ENCODE data around the gene TCHHL1. TPM values are rescaled to one million over a fixed set of nuclear protein-coding genes. Genes with fewer than 3 reads are reported as not detected.
A peak's percentile ranks its signal among the peaks of the same experiment; 100 is the strongest.

Gene TCHHL1
- total and polyA plus RNA-seq, 5 experiments from 2014 or later, result not detected

GRCh38 chr1:152078831-152079441 is 9.9 kb downstream of the TCHHL1 start:
- Mint-ChIP-seq H3K27me3 (peaks cover 7 to 24% (median 21%) of the 10 kb centered on the region in 5 donors), H3K9me3 (no peaks in the 10 kb centered on the region), H3K36me3 (no peaks in the 10 kb centered on the region), H3K4me1 (no peaks in the 10 kb centered on the region), H3K4me3 (no peak overlapping the region), H3K27ac (no peak overlapping the region)
- POLR2A ChIA-PET, result no interaction called here
- ATAC-seq (no peak), DNase-seq (no peak)

DNA sequence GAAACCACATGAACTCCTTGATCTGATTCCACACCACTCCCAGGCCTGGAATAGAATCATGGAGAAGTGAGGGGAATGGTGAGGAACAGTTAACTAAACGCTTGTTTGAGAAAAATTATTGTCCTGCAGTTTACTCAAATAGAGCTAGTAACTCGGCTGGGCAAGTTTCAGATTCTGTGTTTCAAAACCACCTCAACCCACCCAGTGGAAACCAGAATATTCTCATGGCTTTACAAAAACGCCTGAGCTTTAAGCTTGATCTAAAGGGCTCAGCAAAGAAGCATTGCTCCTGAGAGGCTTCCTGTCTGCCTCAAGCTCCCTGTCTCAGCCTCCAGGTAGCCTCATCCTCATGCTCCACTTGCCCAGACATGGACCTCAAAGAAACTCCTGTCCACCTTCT is 16.6 kb downstream of the TCHHL1 start:
- Mint-ChIP-seq H3K36me3 (no peaks in the 10 kb centered on the region), H3K27me3 (peaks cover 17 to 54% (median 37%) of the 10 kb centered on the region in 5 donors), H3K4me3 (no peak overlapping the region), H3K27ac (no peak overlapping the region), H3K4me1 (no peaks in the 10 kb centered on the region), H3K9me3 (no peaks in the 10 kb centered on the region)
- DNase-seq (no peak), ATAC-seq (no peak)
- POLR2A ChIA-PET, result no interaction called here

DNA sequence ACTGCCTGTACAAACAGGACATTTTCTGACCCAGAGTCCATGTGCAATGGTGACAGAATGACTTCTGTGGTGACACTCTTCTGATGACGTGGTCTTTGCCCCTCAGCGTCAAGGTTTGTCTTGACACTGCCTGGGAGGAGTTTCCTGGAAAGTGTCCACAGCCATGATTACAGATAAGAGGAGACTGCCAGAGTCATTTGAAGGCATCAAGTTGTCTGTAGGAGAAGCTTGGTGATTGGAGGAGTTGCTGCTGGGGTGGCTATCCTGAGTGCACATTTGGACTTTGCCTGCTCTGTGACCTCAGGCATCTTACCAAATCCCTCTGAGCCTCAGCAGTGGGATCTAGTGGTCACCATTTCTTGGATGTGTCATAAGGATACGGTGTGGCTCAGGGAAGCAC is 17.7 kb downstream of the TCHHL1 start:
- Mint-ChIP-seq H3K4me1 (no peaks in the 10 kb centered on the region), H3K4me3 (no peak overlapping the region), H3K36me3 (no peaks in the 10 kb centered on the region), H3K9me3 (no peaks in the 10 kb centered on the region), H3K27ac (no peak overlapping the region), H3K27me3 (peaks cover 21 to 54% (median 40%) of the 10 kb centered on the region in 5 donors)
- ATAC-seq (no peak), DNase-seq (no peak)
- POLR2A ChIA-PET, result no interaction called here

DNA sequence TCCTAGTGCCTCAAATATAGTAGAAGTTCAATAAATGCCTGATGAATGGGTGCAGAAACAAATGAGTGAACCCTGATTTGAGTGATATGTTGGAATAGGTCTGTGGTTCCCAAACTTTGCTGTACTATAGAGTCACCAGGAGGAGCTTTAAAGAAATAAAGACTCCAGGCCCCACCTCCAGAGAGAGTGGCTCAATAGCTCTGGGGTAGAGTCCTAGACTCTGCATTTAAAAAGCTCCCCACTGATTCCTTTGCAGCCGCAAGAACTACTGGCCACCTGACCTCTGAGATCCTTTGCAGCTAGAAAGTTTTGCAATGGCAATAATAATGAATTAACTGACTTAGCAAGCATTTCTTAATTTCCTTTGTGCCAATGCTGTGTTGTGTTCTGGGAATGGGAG is 20.9 kb downstream of the TCHHL1 start:
- no peaks in the 10 kb centered on the region for H3K36me3 Mint-ChIP-seq
- no peak for ATAC-seq
- no peaks in the 10 kb centered on the region for H3K9me3 Mint-ChIP-seq
- no peak for DNase-seq
- no peak overlapping the region for H3K27ac Mint-ChIP-seq
- H3K4me1 Mint-ChIP-seq, result no peaks in the 10 kb centered on the region
- H3K27me3 Mint-ChIP-seq, result peaks cover 29 to 53% (median 37%) of the 10 kb centered on the region in 5 donors
- H3K4me3 Mint-ChIP-seq, result no peak overlapping the region
- POLR2A ChIA-PET, result interaction anchor here (0.5 kb wide), 1 partner anchor 32 kb away, joined by 3 read pairs; no protein-coding TSS in a partner anchor

- H3K27me3 Mint-ChIP-seq, result peaks cover 28 to 46% (median 35%) of the 10 kb centered on the region in 5 donors
- H3K36me3 Mint-ChIP-seq, result no peaks in the 10 kb centered on the region
- ATAC-seq, result no peak
- H3K27ac Mint-ChIP-seq, result peak overlapping the region in 1 of 10 donors; percentile 40
- no peak overlapping the region for H3K4me3 Mint-ChIP-seq
- POLR2A ChIA-PET, result no interaction called here
- no peaks in the 10 kb centered on the region for H3K9me3 Mint-ChIP-seq
- DNase-seq, result no peak
- H3K4me1 Mint-ChIP-seq, result no peaks in the 10 kb centered on the region
Measured at GRCh38 chr1:152067150-152067549, 21.7 kb downstream of the TCHHL1 start.

DNA sequence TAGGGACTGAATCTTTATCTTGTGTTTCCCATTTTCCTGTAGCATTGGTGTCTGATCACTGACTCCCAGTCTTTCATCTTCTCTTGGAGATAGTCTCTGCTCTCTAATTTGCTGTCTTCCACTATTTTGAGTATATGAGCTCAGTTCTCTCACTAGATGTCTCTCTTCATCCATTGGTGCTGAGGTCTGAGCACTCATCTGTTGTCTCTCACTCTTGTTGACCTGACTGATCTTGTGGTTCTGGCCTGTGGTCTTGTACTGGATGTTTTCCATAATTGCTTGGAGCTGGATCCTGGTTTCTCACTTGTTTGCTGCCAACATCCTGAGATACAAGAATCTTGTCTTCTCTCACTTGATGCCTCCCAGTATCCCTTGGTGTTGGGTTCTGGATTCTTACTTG is 26.9 kb downstream of the TCHHL1 start:
- Mint-ChIP-seq H3K36me3 (no peaks in the 10 kb centered on the region), H3K9me3 (no peaks in the 10 kb centered on the region), H3K27me3 (peaks cover 17 to 27% (median 23%) of the 10 kb centered on the region in 5 donors), H3K4me1 (no peaks in the 10 kb centered on the region), H3K27ac (no peak overlapping the region), H3K4me3 (no peak overlapping the region)
- POLR2A ChIA-PET, result no interaction called here
- no peak for ATAC-seq
- DNase-seq, result no peak

DNA sequence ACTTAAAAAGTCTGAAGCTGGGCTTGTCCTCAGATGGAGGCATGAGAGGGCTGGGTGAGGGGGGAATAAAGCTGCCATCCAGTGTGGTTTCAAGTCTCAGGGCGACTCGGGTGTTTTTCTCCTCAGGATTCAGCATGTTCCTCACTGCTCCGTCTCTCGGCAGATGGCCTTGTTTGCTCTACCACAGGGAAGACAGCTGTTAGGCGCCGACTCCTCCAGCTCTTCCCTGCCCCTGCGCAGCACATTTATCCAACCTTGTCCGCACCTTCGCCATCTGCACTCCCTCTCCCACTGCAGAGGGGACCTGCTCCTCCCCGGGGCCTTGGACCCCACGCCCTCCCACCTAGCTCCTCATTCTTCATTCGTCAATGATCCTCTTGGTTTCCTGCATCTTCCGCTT is 35.5 kb downstream of the TCHHL1 start:
- Mint-ChIP-seq H3K27ac (peak overlapping the region in 1 of 10 donors; percentile 68), H3K36me3 (no peaks in the 10 kb centered on the region), H3K27me3 (peaks cover 0 to 29% (median 9%) of the 10 kb centered on the region in 5 donors), H3K4me3 (no peak overlapping the region), H3K4me1 (peaks cover 5 to 26% (median 8%) of the 10 kb centered on the region in 4 donors), H3K9me3 (no peaks in the 10 kb centered on the region)
- POLR2A ChIA-PET, result interaction anchor here (1.0 kb wide), 1 partner anchor 135 kb away, joined by 3 read pairs; no protein-coding TSS in a partner anchor
- ATAC-seq, result no peak
- no peak for DNase-seq

GRCh38 chr1:152052606-152053005 is 36.3 kb downstream of the TCHHL1 start:
- DNase-seq (peak; percentile 61 to 88 (median 77)), ATAC-seq (no peak)
- H3K27me3 Mint-ChIP-seq, result peaks cover 0 to 23% (median 7%) of the 10 kb centered on the region in 5 donors
- H3K4me1 Mint-ChIP-seq, result peaks cover 13 to 33% (median 16%) of the 10 kb centered on the region in 4 donors
- H3K36me3 Mint-ChIP-seq, result no peaks in the 10 kb centered on the region
- peak overlapping the region in 2 of 10 donors; percentile 50 to 82 for H3K27ac Mint-ChIP-seq
- no peak overlapping the region for H3K4me3 Mint-ChIP-seq
- H3K9me3 Mint-ChIP-seq, result no peaks in the 10 kb centered on the region
- POLR2A ChIA-PET, result interaction anchor here (1.0 kb wide), 1 partner anchor 136 kb away, joined by 3 read pairs; no protein-coding TSS in a partner anchor

DNA sequence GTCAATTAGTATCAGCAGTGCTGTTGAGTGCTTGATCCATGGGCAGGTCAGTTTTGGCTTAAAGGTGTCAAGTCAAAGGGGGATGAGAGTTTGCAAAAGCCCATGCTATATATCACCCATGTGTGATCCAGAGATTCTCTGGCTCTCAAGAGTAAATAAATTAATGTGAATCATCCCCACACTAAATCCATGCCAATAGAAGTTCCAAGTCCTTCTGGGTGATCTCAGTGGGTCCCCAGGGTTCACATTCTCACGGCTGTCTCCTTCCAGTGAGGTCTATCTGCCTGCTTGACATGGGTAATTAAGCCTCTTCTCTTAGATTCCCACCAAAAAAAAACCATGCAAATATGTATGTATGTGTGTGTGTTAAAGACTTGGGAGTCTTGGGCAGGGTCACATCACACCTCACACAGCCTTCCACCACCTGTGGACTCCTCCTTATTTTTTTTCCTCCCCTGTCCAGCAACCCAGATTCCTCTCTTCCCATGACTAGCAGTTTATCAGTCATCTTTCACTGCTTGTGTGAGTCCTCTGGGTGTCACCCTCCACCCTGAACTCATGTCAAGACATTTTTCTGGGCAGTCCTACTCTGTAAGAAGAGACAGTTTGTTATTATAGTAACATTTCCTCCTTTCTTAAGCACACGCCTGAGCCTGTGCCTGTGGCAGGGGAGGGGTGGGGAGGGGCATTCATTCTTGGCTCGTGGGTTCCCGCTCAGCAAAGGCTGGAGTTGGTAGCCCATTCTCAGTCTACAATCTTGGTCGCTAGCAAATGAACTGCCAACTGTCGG is 37.8 kb downstream of the TCHHL1 start:
- Mint-ChIP-seq H3K27ac (peak overlapping the region in 6 of 10 donors; percentile 10 to 90 (median 71)), H3K4me1 (peaks cover 14 to 45% (median 24%) of the 10 kb centered on the region in 4 donors), H3K27me3 (peaks cover 0 to 20% (median 3%) of the 10 kb centered on the region in 5 donors), H3K36me3 (no peaks in the 10 kb centered on the region), H3K4me3 (no peak overlapping the region), H3K9me3 (no peaks in the 10 kb centered on the region)
- ATAC-seq (no peak), DNase-seq (no peak)
- POLR2A ChIA-PET, result interaction anchor here (0.8 to 1.1 kb wide), 3 partner anchors 14 to 135 kb away, joined by 3 to 11 read pairs (median 5); partner anchors contain the start of gene S100A11

GRCh38 chr1:152049291-152050083 is 39.4 kb downstream of the TCHHL1 start:
- peaks cover 17 to 51% (median 31%) of the 10 kb centered on the region in 4 donors for H3K4me1 Mint-ChIP-seq
- ATAC-seq (no peak), DNase-seq (no peak)
- H3K9me3 Mint-ChIP-seq, result no peaks in the 10 kb centered on the region
- peak overlapping the region in 2 of 10 donors; percentile 27 to 50 for H3K4me3 Mint-ChIP-seq
- POLR2A ChIA-PET, result interaction anchor here (0.5 to 7.6 kb wide), 5 partner anchors 14 to 1603 kb away, joined by 3 to 112 read pairs (median 5); partner anchors contain the start of gene S100A11
- peaks cover 0 to 12% (median 2%) of the 10 kb centered on the region in 5 donors for H3K27me3 Mint-ChIP-seq
- H3K36me3 Mint-ChIP-seq, result no peaks in the 10 kb centered on the region
- peak overlapping the region in 5 of 10 donors; percentile 60 to 91 (median 73) for H3K27ac Mint-ChIP-seq

GRCh38 chr1:152048416-152049009 is 40.4 kb downstream of the TCHHL1 start:
- no peaks in the 10 kb centered on the region for H3K9me3 Mint-ChIP-seq
- peak overlapping the region; percentile 96 to 99 (median 98) for H3K27ac Mint-ChIP-seq
- H3K4me3 Mint-ChIP-seq, result peak overlapping the region; percentile 65 to 88 (median 82)
- DNase-seq, result peak in 2 of 10 donors; percentile 57 to 76
- POLR2A ChIA-PET, result interaction anchor here (0.6 to 7.6 kb wide), 7 partner anchors 13 to 1604 kb away, joined by 3 to 112 read pairs (median 6); partner anchors contain the start of gene S100A11
- H3K4me1 Mint-ChIP-seq, result peaks cover 14 to 53% (median 31%) of the 10 kb centered on the region in 4 donors
- ATAC-seq, result peak; percentile 17 to 40
- peaks cover 0 to 5% (median 2%) of the 10 kb centered on the region in 5 donors for H3K27me3 Mint-ChIP-seq
- no peaks in the 10 kb centered on the region for H3K36me3 Mint-ChIP-seq
